HUES64 (cell line): ENCODE results near the gene STUB1.
A peak's percentile ranks its signal among the peaks of the same experiment; 100 is the strongest.

Experiments used
- H3K27ac ChIP-seq: 2 replicates; pipeline ENCODE4 v1.7.0; 2013; ENCODE audit warnings: low read depth, low read length, inconsistent platforms
- H3K27me3 ChIP-seq: 2 replicates; pipeline ENCODE4 v1.6.1; 2013; ENCODE audit warnings: mild to moderate bottlenecking, low read length; ENCODE audit not compliant: insufficient read depth
- H3K36me3 ChIP-seq: 2 replicates; pipeline ENCODE4 v1.6.1; 2013; ENCODE audit warnings: mild to moderate bottlenecking, low read length; ENCODE audit not compliant: insufficient read depth
- H3K4me1 ChIP-seq: 2 replicates; pipeline ENCODE4 v1.6.1; 2013; ENCODE audit warnings: mild to moderate bottlenecking, low read length, moderate library complexity; ENCODE audit not compliant: insufficient read depth
- H3K4me3 ChIP-seq: 2 replicates; pipeline ENCODE4 v1.5.1; 2013; ENCODE audit warnings: mild to moderate bottlenecking, low read length, moderate library complexity
- H3K9ac ChIP-seq: 2 replicates; pipeline ENCODE4 v1.6.1; 2013; ENCODE audit warnings: mild to moderate bottlenecking, low read depth, low read length
- H3K9me3 ChIP-seq: 2 replicates; pipeline ENCODE4 v1.6.1; 2013; ENCODE audit warnings: low read depth, low read length; ENCODE audit not compliant: insufficient read depth
- WGBS: fragments of 150-250, 120-280 bp; methylation state at CpG from one replicate; pipeline ENCODE4 v1.1.7; 2013; ENCODE audit warnings: missing lambda C conversion rate; 5-methylcytosine and 5-hydroxymethylcytosine counted together

STUB1 gene

DNA sequence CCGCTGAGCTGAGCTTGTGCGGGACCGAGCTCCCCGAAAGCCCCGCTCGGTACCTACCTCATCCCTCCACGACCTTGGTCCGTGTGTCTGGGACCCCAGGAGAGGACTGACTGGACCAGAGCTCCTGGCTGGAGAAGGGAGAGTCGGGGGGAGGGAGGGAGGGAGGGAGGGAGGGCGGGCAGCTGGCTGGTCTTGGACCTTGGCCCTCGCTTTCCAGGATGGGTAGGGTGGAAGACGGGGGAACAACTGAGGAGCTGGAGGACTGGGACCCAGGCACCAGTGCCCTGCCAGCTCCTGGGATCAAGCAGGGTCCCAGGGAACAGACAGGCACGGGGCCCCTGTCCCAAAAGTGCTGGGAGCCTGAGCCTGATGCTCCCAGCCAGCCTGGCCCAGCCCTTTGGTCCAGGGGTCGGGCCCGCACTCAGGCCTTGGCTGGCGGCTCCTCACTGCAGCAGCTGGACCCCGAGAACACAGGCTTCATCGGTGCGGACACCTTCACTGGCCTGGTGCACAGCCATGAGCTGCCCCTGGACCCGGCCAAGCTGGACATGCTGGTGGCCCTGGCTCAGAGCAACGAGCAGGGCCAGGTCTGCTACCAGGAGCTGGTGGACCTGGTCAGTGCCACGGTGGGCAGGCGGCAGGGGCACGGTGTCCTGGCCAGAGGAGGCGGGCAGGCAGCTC lies 4.2 kb upstream of the STUB1 start:
- Histone ChIP-seq H3K36me3 (peaks cover 32% of the 10 kb centered on the region), H3K4me3 (peak overlapping the region; percentile 61), H3K4me1 (peaks cover 6% of the 10 kb centered on the region; the same call in 1 of the 2 replicates), H3K9ac (peak overlapping the region; percentile 66; the same call in 1 of the 2 replicates), H3K27ac (no peak overlapping the region), H3K9me3 (no peaks in the 10 kb centered on the region), H3K27me3 (peaks cover 5% of the 10 kb centered on the region; the same call in 1 of the 2 replicates)
- WGBS = 65% methylated on average over 24 of the region's 25 CpGs

GRCh38 chr16:676565-676902 lies 3.7 kb upstream of the STUB1 start:
- 93% methylated on average over 21 of the region's 21 CpGs for WGBS
- H3K9me3 ChIP-seq = no peaks in the 10 kb centered on the region
- peaks cover 10% of the 10 kb centered on the region; the same call in 1 of the 2 replicates for H3K4me1 ChIP-seq
- H3K27ac ChIP-seq = no peak overlapping the region
- peaks cover 5% of the 10 kb centered on the region; the same call in 1 of the 2 replicates for H3K27me3 ChIP-seq
- H3K36me3 ChIP-seq = peaks cover 30% of the 10 kb centered on the region
- H3K4me3 ChIP-seq = no peak overlapping the region
- H3K9ac ChIP-seq = no peak overlapping the region

GRCh38 chr16:676913-677312 lies 3.3 kb upstream of the STUB1 start:
- Histone ChIP-seq H3K9me3 (no peaks in the 10 kb centered on the region), H3K9ac (no peak overlapping the region), H3K36me3 (peaks cover 31% of the 10 kb centered on the region), H3K4me3 (no peak overlapping the region), H3K4me1 (peaks cover 12% of the 10 kb centered on the region; the same call in 1 of the 2 replicates), H3K27me3 (peaks cover 5% of the 10 kb centered on the region; the same call in 1 of the 2 replicates), H3K27ac (no peak overlapping the region)
- 91% methylated on average over 23 of the region's 23 CpGs for WGBS

GRCh38 chr16:677316-678190 lies 2.7 kb upstream of the STUB1 start:
- Histone ChIP-seq H3K36me3 (peaks cover 31% of the 10 kb centered on the region), H3K4me1 (peaks cover 12% of the 10 kb centered on the region; the same call in 1 of the 2 replicates), H3K27me3 (peaks cover 5% of the 10 kb centered on the region; the same call in 1 of the 2 replicates), H3K9me3 (no peaks in the 10 kb centered on the region), H3K4me3 (no peak overlapping the region), H3K9ac (no peak overlapping the region), H3K27ac (no peak overlapping the region)
- WGBS = 91% methylated on average over 57 of the region's 57 CpGs

- no peak overlapping the region for H3K27ac ChIP-seq
- H3K36me3 ChIP-seq = peaks cover 31% of the 10 kb centered on the region
- 90% methylated on average over 21 of the region's 21 CpGs for WGBS
- no peak overlapping the region for H3K9ac ChIP-seq
- peaks cover 5% of the 10 kb centered on the region; the same call in 1 of the 2 replicates for H3K27me3 ChIP-seq
- peaks cover 16% of the 10 kb centered on the region; the same call in 1 of the 2 replicates for H3K4me1 ChIP-seq
- H3K4me3 ChIP-seq = no peak overlapping the region
- no peaks in the 10 kb centered on the region for H3K9me3 ChIP-seq
These were observed 1.9 kb upstream of the STUB1 start for GRCh38 chr16:678209-678857.

- H3K4me1 ChIP-seq = peaks cover 16% of the 10 kb centered on the region; the same call in 1 of the 2 replicates
- WGBS = 33% methylated on average over 49 of the region's 52 CpGs
- H3K36me3 ChIP-seq = peaks cover 23% of the 10 kb centered on the region
- H3K9ac ChIP-seq = no peak overlapping the region; the same call in 1 of the 2 replicates
- H3K4me3 ChIP-seq = peak overlapping the region; percentile 62
- H3K27me3 ChIP-seq = peaks cover 5% of the 10 kb centered on the region; the same call in 1 of the 2 replicates
- no peak overlapping the region; the same call in 1 of the 2 replicates for H3K27ac ChIP-seq
- no peaks in the 10 kb centered on the region for H3K9me3 ChIP-seq
These were observed 1.1 kb upstream of the STUB1 start for GRCh38 chr16:678858-679813.

DNA sequence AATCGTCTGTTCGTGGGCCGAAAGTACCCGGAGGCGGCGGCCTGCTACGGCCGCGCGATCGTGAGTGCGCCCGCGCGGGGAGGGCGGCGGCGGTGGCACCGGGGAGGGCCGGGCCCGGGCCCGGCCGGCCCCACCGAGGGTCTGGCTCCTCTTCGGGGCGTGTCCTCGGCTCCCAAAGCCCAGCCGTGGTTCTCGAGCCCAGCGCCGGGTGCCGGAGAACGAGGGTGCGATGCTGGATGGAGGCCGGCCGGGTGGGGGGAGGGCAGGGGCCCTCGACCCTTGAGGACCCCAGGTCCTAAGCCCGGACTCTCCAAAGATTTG lies 375 bp downstream of the STUB1 start:
- Histone ChIP-seq H3K9me3 (no peaks in the 10 kb centered on the region), H3K4me3 (peak overlapping the region; percentile 91), H3K4me1 (peaks cover 10% of the 10 kb centered on the region; the same call in 1 of the 2 replicates), H3K36me3 (peaks cover 24% of the 10 kb centered on the region), H3K27me3 (no peaks in the 10 kb centered on the region), H3K9ac (peak overlapping the region; percentile 89), H3K27ac (peak overlapping the region; percentile 72; the same call in 1 of the 2 replicates)
- under 1% methylated on average over 38 of the region's 38 CpGs for WGBS

GRCh38 chr16:680967-681745 lies 946 bp downstream of the STUB1 start:
- Histone ChIP-seq H3K27ac (no peak overlapping the region; the same call in 1 of the 2 replicates), H3K9ac (peak overlapping the region; percentile 89), H3K4me3 (peak overlapping the region; percentile 91), H3K9me3 (no peaks in the 10 kb centered on the region), H3K4me1 (peaks cover 10% of the 10 kb centered on the region; the same call in 1 of the 2 replicates), H3K27me3 (no peaks in the 10 kb centered on the region), H3K36me3 (peaks cover 27% of the 10 kb centered on the region)
- 60% methylated on average over 44 of the region's 44 CpGs for WGBS

- Histone ChIP-seq H3K9me3 (no peaks in the 10 kb centered on the region), H3K27me3 (no peaks in the 10 kb centered on the region), H3K4me3 (peak overlapping the region; percentile 91), H3K9ac (no peak overlapping the region), H3K27ac (no peak overlapping the region), H3K4me1 (peaks cover 10% of the 10 kb centered on the region; the same call in 1 of the 2 replicates), H3K36me3 (peaks cover 34% of the 10 kb centered on the region)
- WGBS = 93% methylated on average over 28 of the region's 28 CpGs
These were observed 1.7 kb downstream of the STUB1 start for GRCh38 chr16:681746-682427.
